ENCODE results near the gene SGPP2.

Gene SGPP2

GRCh38 chr2:222548992-222549391, 124.6 kb downstream of the SGPP2 start:
- no peaks in the 10 kb centered on the region for H3K27me3 ChIP-seq (replicated peaks; ENCODE audit: insufficient read depth, low read length)
- H3F3A ChIP-seq (ENCODE audit: insufficient read depth, low read length): no peaks in the 10 kb centered on the region
- no peaks in the 10 kb centered on the region for H3K9me3 ChIP-seq (replicated peaks; ENCODE audit: insufficient read depth, low read length)
- no peaks in the 10 kb centered on the region for H3K4me1 ChIP-seq (ENCODE audit: low read length)
- no peaks in the 10 kb centered on the region for H3K9me2 ChIP-seq (replicated peaks; ENCODE audit: insufficient read depth, low read length)
- no peak overlapping the region for H2AFZ ChIP-seq (ENCODE audit: low read length)
- no peak overlapping the region for H3K27ac ChIP-seq (ENCODE audit: low read length)
- no peaks in the 10 kb centered on the region for H3K79me2 ChIP-seq (ENCODE audit: low read length)
- DNase-seq: no peak
- TF ChIP-seq CTCF (IDR thresholded peaks at IDR 0.05; ENCODE audit: low read length) (no peak), EZH2 (optimal IDR thresholded peaks at IDR 0.05; ENCODE audit: low read depth, low read length) (no peak), EZH2phosphoT487 (IDR thresholded peaks at IDR 0.05; ENCODE audit: low read length) (no peak)
- H3K36me3 ChIP-seq (replicated peaks; ENCODE audit: insufficient read depth, low read length): no peaks in the 10 kb centered on the region
- H3K4me3 ChIP-seq (ENCODE audit: low read length): no peak overlapping the region
- H3K9ac ChIP-seq (ENCODE audit: low read length): no peak overlapping the region
- no peaks in the 10 kb centered on the region for H4K20me1 ChIP-seq (ENCODE audit: insufficient read depth, low read length)
- no peak overlapping the region for H3K4me2 ChIP-seq (ENCODE audit: low read depth, low read length)

GRCh38 chr2:222554517-222554916, 130.2 kb downstream of the SGPP2 start:
- DNase-seq: no peak
- H3K9ac ChIP-seq (ENCODE audit: low read length): no peak overlapping the region
- no peak for TF ChIP-seq CTCF (IDR thresholded peaks at IDR 0.05; ENCODE audit: low read length)
- no peak for TF ChIP-seq EZH2 (optimal IDR thresholded peaks at IDR 0.05; ENCODE audit: low read depth, low read length)
- no peak overlapping the region for H3K4me3 ChIP-seq (ENCODE audit: low read length)
- H3K4me1 ChIP-seq (ENCODE audit: low read length): no peaks in the 10 kb centered on the region
- no peaks in the 10 kb centered on the region for H3K79me2 ChIP-seq (ENCODE audit: low read length)
- H3K4me2 ChIP-seq (ENCODE audit: low read depth, low read length): no peak overlapping the region
- no peaks in the 10 kb centered on the region for H3K9me2 ChIP-seq (replicated peaks; ENCODE audit: insufficient read depth, low read length)
- H3K9me3 ChIP-seq (replicated peaks; ENCODE audit: insufficient read depth, low read length): no peaks in the 10 kb centered on the region
- H3K27ac ChIP-seq (ENCODE audit: low read length): no peak overlapping the region
- H3K36me3 ChIP-seq (replicated peaks; ENCODE audit: insufficient read depth, low read length): no peaks in the 10 kb centered on the region
- no peaks in the 10 kb centered on the region for H4K20me1 ChIP-seq (ENCODE audit: insufficient read depth, low read length)
- no peaks in the 10 kb centered on the region for H3K27me3 ChIP-seq (replicated peaks; ENCODE audit: insufficient read depth, low read length)
- H3F3A ChIP-seq (ENCODE audit: insufficient read depth, low read length): no peaks in the 10 kb centered on the region
- no peak overlapping the region for H2AFZ ChIP-seq (ENCODE audit: low read length)

GRCh38 chr2:222561151-222561550, 136.8 kb downstream of the SGPP2 start:
- DNase-seq: no peak

More at GRCh38 chr2:222561151-222561550, 136.8 kb downstream of the SGPP2 start:
- Histone ChIP-seq H3K9me3 (replicated peaks; ENCODE audit: insufficient read depth, low read length) (no peaks in the 10 kb centered on the region), H3F3A (ENCODE audit: insufficient read depth, low read length) (no peaks in the 10 kb centered on the region), H3K27ac (ENCODE audit: low read length) (no peak overlapping the region), H3K79me2 (ENCODE audit: low read length) (no peaks in the 10 kb centered on the region), H4K20me1 (ENCODE audit: insufficient read depth, low read length) (no peaks in the 10 kb centered on the region), H2AFZ (ENCODE audit: low read length) (no peak overlapping the region), H3K9ac (ENCODE audit: low read length) (no peak overlapping the region), H3K9me2 (replicated peaks; ENCODE audit: insufficient read depth, low read length) (no peaks in the 10 kb centered on the region), H3K4me2 (ENCODE audit: low read depth, low read length) (no peak overlapping the region), H3K27me3 (replicated peaks; ENCODE audit: insufficient read depth, low read length) (no peaks in the 10 kb centered on the region), H3K4me1 (ENCODE audit: low read length) (no peaks in the 10 kb centered on the region), H3K36me3 (replicated peaks; ENCODE audit: insufficient read depth, low read length) (no peaks in the 10 kb centered on the region), H3K4me3 (ENCODE audit: low read length) (no peak overlapping the region)
- TF ChIP-seq EZH2phosphoT487 (IDR thresholded peaks at IDR 0.05; ENCODE audit: low read length) (no peak), CTCF (IDR thresholded peaks at IDR 0.05; ENCODE audit: low read length) (no peak), EZH2 (optimal IDR thresholded peaks at IDR 0.05; ENCODE audit: low read depth, low read length) (no peak)
